Gastroesophageal sphincter (tissue), 4 donors: ENCODE measurements around the gene SMPDL3A. TPM values are rescaled to one million over a fixed set of nuclear protein-coding genes. Genes with fewer than 3 reads are reported as not detected.

ENCODE experiments used
- ATAC-seq: fragments of 150-250 bp; one replicate; pipeline ENCODE4 v1.9.1; 2016; ENCODE audit warnings: mild to moderate bottlenecking, moderate library complexity
- H3K27ac ChIP-seq, 4 donors: fragments of 200-600 bp; sonication (generic) in 3 of 4; 1 replicate in 3 of 4; 2 replicates in 1 of 4; pipeline ENCODE4 v1.5.1; 2016 to 2019
- H3K27me3 ChIP-seq: fragments of 200-600 bp; sonication (generic); one replicate; pipeline ENCODE4 v1.5.1; 2019
- H3K36me3 ChIP-seq, 2 donors: fragments of 200-600 bp; sonication (generic); one replicate each; pipeline ENCODE4 v1.5.1; 2019; ENCODE audit warnings: control low read depth in 1 of 2
- H3K4me1 ChIP-seq, 3 donors: fragments of 200-600 bp; sonication (generic); 1 replicate in 2 of 3; 2 replicates in 1 of 3; pipeline ENCODE4 v1.5.1; 2016 to 2019; ENCODE audit warnings: control low read depth in 2 of 3
- H3K4me3 ChIP-seq, 2 donors: fragments of 200-600 bp; sonication (generic); one replicate each; pipeline ENCODE4 v1.5.1; 2019; ENCODE audit warnings: mild to moderate bottlenecking in 1 of 2, moderate library complexity in 1 of 2
- H3K9me3 ChIP-seq, 3 donors: fragments of 200-600 bp; sonication (generic); one replicate each; pipeline ENCODE4 v1.5.1; 2017 to 2019; ENCODE audit warnings: control low read depth in 2 of 3
- CTCF ChIP-seq, 4 experiments: fragments of 200-600 bp in 2 of 4; fragments of 450-650 bp in 2 of 4; sonication (generic) in 1 of 4; IDR thresholded peaks; one replicate each; pipeline ENCODE4 v1.5.1; 2017 to 2019; ENCODE audit warnings: antibody characterized with exemption in 4 of 4, mild to moderate bottlenecking in 2 of 4, moderate library complexity in 2 of 4
- EP300 ChIP-seq: sonication (generic); formaldehyde crosslinking; IDR thresholded peaks from one replicate; pipeline ENCODE4 v1.6.1; 2017; ENCODE audit warnings: antibody characterized with exemption, mild to moderate bottlenecking
- POLR2A ChIP-seq, 2 donors: fragments of 450-650 bp; IDR thresholded peaks; one replicate each; pipeline ENCODE4 v1.6.1; 2017; ENCODE audit warnings: antibody characterized with exemption in 2 of 2, mild to moderate bottlenecking in 2 of 2, moderate library complexity in 1 of 2
- POLR2AphosphoS5 ChIP-seq: sonication (generic); formaldehyde crosslinking; IDR thresholded peaks from one replicate; pipeline ENCODE4 v1.6.1; 2017; ENCODE audit warnings: antibody characterized with exemption
- WGBS, 2 donors: methylation state at CpG; one replicate each; pipeline ENCODE4 v1.1.5; 2018; ENCODE audit warnings: low coverage in 1 of 2; 5-methylcytosine and 5-hydroxymethylcytosine counted together
- total RNA-seq, 4 donors: library from RNA; depleted of rRNA; stranded (reverse); fragments of >200 nt; gene quantifications; one replicate each; pipeline ENCODE4 v1.1.0, GENCODE V29; 2016

SMPDL3A gene
- total RNA-seq, 4 donors from 2014 or later = 6.5 to 11.5 (median 8.0) TPM

- H3K27me3 ChIP-seq = no peaks in the 10 kb centered on the region
- WGBS, 2 donors = 25 to 42% methylated on average over 1 of the region's 1 CpG
These were observed 30.1 kb upstream of the SMPDL3A start for GRCh38 chr6:122758927-122759334.

GRCh38 chr6:122760330-122760729 lies 28.7 kb upstream of the SMPDL3A start:
- ATAC-seq = no peak
- Histone ChIP-seq H3K27me3 (no peaks in the 10 kb centered on the region), H3K4me1 (no peaks in the 10 kb centered on the region), H3K9me3 (no peaks in the 10 kb centered on the region), H3K36me3 (no peaks in the 10 kb centered on the region), H3K27ac (no peak overlapping the region), H3K4me3 (no peak overlapping the region)
- TF ChIP-seq CTCF (IDR thresholded peaks at IDR 0.05) (no peak), POLR2AphosphoS5 (no peak), EP300 (no peak)

More at GRCh38 chr6:122758927-122759334, 30.1 kb upstream of the SMPDL3A start:
- TF ChIP-seq POLR2AphosphoS5 (no peak), CTCF (IDR thresholded peaks at IDR 0.05) (no peak), EP300 (no peak), POLR2A (IDR thresholded peaks at IDR 0.05) (no peak)
- Histone ChIP-seq H3K4me3 (no peak overlapping the region), H3K36me3 (no peaks in the 10 kb centered on the region), H3K27ac (no peak overlapping the region), H3K9me3 (no peaks in the 10 kb centered on the region), H3K4me1 (no peaks in the 10 kb centered on the region)
- no peak for ATAC-seq

- no peaks in the 10 kb centered on the region for H3K9me3 ChIP-seq
- H3K36me3 ChIP-seq = no peaks in the 10 kb centered on the region
- H3K4me3 ChIP-seq = no peak overlapping the region
- no peak for TF ChIP-seq EP300
- TF ChIP-seq POLR2AphosphoS5 = no peak
- TF ChIP-seq CTCF (IDR thresholded peaks at IDR 0.05) = no peak
- TF ChIP-seq POLR2A (IDR thresholded peaks at IDR 0.05) = no peak
- H3K4me1 ChIP-seq = no peaks in the 10 kb centered on the region
- peaks cover 5% of the 10 kb centered on the region for H3K27me3 ChIP-seq
- ATAC-seq = no peak
- H3K27ac ChIP-seq = no peak overlapping the region
These were observed 22.8 kb upstream of the SMPDL3A start for GRCh38 chr6:122766256-122766655.

- peaks cover 7% of the 10 kb centered on the region for H3K27me3 ChIP-seq
- H3K4me1 ChIP-seq = no peaks in the 10 kb centered on the region
- TF ChIP-seq POLR2AphosphoS5 (no peak), EP300 (no peak), CTCF (IDR thresholded peaks at IDR 0.05) (no peak), POLR2A (IDR thresholded peaks at IDR 0.05) (no peak)
- 40 to 57% methylated on average over 1 of the region's 1 CpG for WGBS, 2 donors
- no peak overlapping the region for H3K27ac ChIP-seq
- no peak overlapping the region for H3K4me3 ChIP-seq
- no peak for ATAC-seq
- no peaks in the 10 kb centered on the region for H3K36me3 ChIP-seq
- no peaks in the 10 kb centered on the region for H3K9me3 ChIP-seq
These were observed 18.0 kb upstream of the SMPDL3A start for GRCh38 chr6:122770835-122771601.

- Histone ChIP-seq H3K36me3 (no peaks in the 10 kb centered on the region), H3K27me3 (peaks cover 7% of the 10 kb centered on the region), H3K9me3 (no peaks in the 10 kb centered on the region), H3K4me3 (no peak overlapping the region), H3K27ac (no peak overlapping the region), H3K4me1 (no peaks in the 10 kb centered on the region)
- ATAC-seq = no peak
- TF ChIP-seq EP300 (no peak), CTCF (IDR thresholded peaks at IDR 0.05) (no peak), POLR2AphosphoS5 (no peak), POLR2A (IDR thresholded peaks at IDR 0.05) (no peak)
- WGBS, 2 donors = 91 to 95% methylated on average over 3 of the region's 3 CpGs
These were observed 16.2 kb upstream of the SMPDL3A start for GRCh38 chr6:122772724-122773415.
